Liver (tissue), 3 donors: ENCODE data around the gene APBA2.
"Not testable (repeated sequence)": the region's sequence is repeated elsewhere in the genome, so short reads cannot be mapped to it uniquely, and the experiment has no call there.

ENCODE experiments used
- FOXA1 ChIP-seq: IDR thresholded peaks from 2 replicates; pipeline ENCODE4 v1.6.1; 2016; ENCODE audit warnings: antibody characterized with exemption
- NR2F2 ChIP-seq: IDR thresholded peaks from 2 replicates; pipeline ENCODE4 v1.6.1; 2016; ENCODE audit warnings: antibody characterized with exemption
- RAD21 ChIP-seq, 2 donors: IDR thresholded peaks; 2 replicates each; pipeline ENCODE4 v1.6.1; 2016; ENCODE audit warnings: antibody characterized with exemption in 2 of 2, mild to moderate bottlenecking in 2 of 2
- SP1 ChIP-seq: IDR thresholded peaks from 2 replicates; pipeline ENCODE4 v1.6.1; 2018; ENCODE audit warnings: antibody characterized with exemption, mild to moderate bottlenecking
- TF ChIP-seq, protein P1 (sequence below): fragments of 150-350 bp; IDR thresholded peaks from 2 replicates; pipeline ENCODE4 v1.5.1; 2017; ENCODE audit warnings: improper control_type of control experiment, low read depth, low read length; ENCODE audit not compliant: missing input control
- TF ChIP-seq, protein P2 (sequence below): IDR thresholded peaks from 2 replicates; pipeline ENCODE4 v1.6.1; 2016; ENCODE audit warnings: antibody characterized with exemption
- donor health status: healthy.
- donor health status: healthy.

DNA sequence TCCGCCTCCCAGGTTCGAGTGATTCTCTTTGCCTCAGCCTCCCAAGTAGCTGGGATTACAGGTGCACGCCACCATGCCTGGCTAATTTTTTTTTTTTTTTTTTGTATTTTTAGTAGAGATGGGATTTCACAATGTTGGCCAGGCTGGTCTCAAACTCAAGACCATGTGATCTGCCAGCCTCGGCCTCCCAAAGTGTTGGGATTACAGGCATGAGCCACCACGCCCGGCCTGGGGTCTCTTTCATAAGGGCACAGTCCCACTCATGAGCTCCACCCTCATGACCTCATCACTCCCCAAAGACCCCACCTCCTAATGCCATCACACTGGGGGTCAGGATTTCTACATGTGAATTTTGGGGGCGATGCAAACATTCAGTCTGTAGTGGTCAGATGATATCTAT, 159.4 kb downstream of the APBA2 start:
- TF ChIP-seq FOXA1; SP1; RAD21 (IDR thresholded peaks at IDR 0.05); NR2F2: not testable (repeated sequence)
- TF ChIP-seq, protein P1, sequence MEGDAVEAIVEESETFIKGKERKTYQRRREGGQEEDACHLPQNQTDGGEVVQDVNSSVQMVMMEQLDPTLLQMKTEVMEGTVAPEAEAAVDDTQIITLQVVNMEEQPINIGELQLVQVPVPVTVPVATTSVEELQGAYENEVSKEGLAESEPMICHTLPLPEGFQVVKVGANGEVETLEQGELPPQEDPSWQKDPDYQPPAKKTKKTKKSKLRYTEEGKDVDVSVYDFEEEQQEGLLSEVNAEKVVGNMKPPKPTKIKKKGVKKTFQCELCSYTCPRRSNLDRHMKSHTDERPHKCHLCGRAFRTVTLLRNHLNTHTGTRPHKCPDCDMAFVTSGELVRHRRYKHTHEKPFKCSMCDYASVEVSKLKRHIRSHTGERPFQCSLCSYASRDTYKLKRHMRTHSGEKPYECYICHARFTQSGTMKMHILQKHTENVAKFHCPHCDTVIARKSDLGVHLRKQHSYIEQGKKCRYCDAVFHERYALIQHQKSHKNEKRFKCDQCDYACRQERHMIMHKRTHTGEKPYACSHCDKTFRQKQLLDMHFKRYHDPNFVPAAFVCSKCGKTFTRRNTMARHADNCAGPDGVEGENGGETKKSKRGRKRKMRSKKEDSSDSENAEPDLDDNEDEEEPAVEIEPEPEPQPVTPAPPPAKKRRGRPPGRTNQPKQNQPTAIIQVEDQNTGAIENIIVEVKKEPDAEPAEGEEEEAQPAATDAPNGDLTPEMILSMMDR = not testable (repeated sequence)
- TF ChIP-seq, protein P2, sequence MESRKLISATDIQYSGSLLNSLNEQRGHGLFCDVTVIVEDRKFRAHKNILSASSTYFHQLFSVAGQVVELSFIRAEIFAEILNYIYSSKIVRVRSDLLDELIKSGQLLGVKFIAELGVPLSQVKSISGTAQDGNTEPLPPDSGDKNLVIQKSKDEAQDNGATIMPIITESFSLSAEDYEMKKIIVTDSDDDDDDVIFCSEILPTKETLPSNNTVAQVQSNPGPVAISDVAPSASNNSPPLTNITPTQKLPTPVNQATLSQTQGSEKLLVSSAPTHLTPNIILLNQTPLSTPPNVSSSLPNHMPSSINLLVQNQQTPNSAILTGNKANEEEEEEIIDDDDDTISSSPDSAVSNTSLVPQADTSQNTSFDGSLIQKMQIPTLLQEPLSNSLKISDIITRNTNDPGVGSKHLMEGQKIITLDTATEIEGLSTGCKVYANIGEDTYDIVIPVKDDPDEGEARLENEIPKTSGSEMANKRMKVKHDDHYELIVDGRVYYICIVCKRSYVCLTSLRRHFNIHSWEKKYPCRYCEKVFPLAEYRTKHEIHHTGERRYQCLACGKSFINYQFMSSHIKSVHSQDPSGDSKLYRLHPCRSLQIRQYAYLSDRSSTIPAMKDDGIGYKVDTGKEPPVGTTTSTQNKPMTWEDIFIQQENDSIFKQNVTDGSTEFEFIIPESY = not testable (repeated sequence)
